AG10803 (cell line): Measurements from ENCODE around the gene MAF.

Experiments
- DNase-seq: peaks from one replicate; pipeline ENCODE4 v3.0.0; 2010; ENCODE audit warnings: low read depth
- H3K4me3 ChIP-seq: 2 replicates; pipeline ENCODE4 v1.5.1; 2011; ENCODE audit warnings: mild to moderate bottlenecking, low read length, control low read depth
- CTCF ChIP-seq: conservative IDR thresholded peaks from 2 replicates; pipeline ENCODE4 v1.5.1; 2011; ENCODE audit warnings: mild to moderate bottlenecking, low read length, control low read depth, inconsistent platforms

The MAF gene

GRCh38 chr16:79593754-79594153, 6.8 kb downstream of the MAF start:
- H3K4me3 ChIP-seq: no peak overlapping the region
- no peak for DNase-seq
- no peak for TF ChIP-seq CTCF

- no peak for TF ChIP-seq CTCF
- peak; percentile 21 for DNase-seq
- no peak overlapping the region for H3K4me3 ChIP-seq
Observed at GRCh38 chr16:79593074-79593531, 7.4 kb downstream of the MAF start.

- no peak for DNase-seq
- TF ChIP-seq CTCF: no peak
- H3K4me3 ChIP-seq: no peak overlapping the region
Observed at GRCh38 chr16:79592186-79592585, 8.4 kb downstream of the MAF start.

GRCh38 chr16:79589601-79590102, 10.9 kb downstream of the MAF start:
- H3K4me3 ChIP-seq: peak overlapping the region; percentile 8; the same call in 1 of the 2 replicates
- no peak for TF ChIP-seq CTCF
- DNase-seq: no peak

- TF ChIP-seq CTCF: no peak
- H3K4me3 ChIP-seq: no peak overlapping the region
- DNase-seq: no peak
Observed at GRCh38 chr16:79587897-79588296, 12.6 kb downstream of the MAF start.

GRCh38 chr16:79587296-79587695, 13.2 kb downstream of the MAF start:
- no peak overlapping the region for H3K4me3 ChIP-seq
- DNase-seq: no peak
- TF ChIP-seq CTCF: no peak

GRCh38 chr16:79582789-79583188, 17.7 kb downstream of the MAF start:
- no peak overlapping the region for H3K4me3 ChIP-seq
- no peak for TF ChIP-seq CTCF

More at GRCh38 chr16:79582789-79583188, 17.7 kb downstream of the MAF start:
- DNase-seq: no peak
